ENCODE measurements around the gene WDR82. TPM values are rescaled to one million over a fixed set of nuclear protein-coding genes. Genes with fewer than 3 reads are reported as not detected.

The WDR82 gene
- total and polyA plus RNA-seq, 4 donors = 27.9 to 72.4 (median 44.9) TPM

DNA sequence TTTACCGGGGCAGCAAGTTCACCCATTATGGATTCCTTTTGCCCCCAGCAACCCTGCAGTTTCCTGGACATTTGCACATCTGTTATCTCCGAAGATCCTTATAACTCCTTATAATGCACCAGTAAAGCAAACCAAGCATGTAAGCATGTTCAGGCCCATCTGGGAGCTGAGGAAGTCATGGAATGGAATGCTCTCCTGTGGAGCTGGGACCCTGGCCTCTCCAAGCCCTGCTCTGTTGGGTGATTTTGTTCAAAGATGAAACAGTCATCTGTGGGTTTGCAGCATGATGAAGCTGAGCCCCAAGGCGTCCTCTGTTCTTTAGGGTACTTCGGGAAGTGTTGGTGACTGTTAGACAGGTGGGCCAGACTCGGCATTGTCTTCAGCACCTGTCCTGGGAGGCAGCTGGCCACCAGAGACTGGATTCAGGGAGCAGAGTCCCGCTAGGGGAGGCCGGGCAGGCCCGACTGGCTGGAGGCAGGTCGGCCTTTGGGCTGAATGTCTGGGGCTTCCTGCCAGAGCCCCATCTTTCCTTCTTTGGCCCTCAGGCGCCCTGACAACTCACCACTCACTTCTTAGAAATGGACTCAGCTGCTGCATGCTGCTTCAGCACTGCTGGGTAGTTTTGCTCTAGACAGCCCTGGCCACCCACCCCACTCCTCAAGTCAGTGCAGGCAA, 41.6 kb upstream of the WDR82 start:
- Histone ChIP-seq H3K36me3 (ENCODE audit: control insufficient read depth in 1 of 2, insufficient read depth in 2 of 2, low read length in 1 of 2) (no peaks in the 10 kb centered on the region), H3K4me1 (ENCODE audit: control insufficient read depth in 1 of 2, insufficient read depth in 2 of 2, low read length in 2 of 2) (no peaks in the 10 kb centered on the region), H3K27ac (ENCODE audit: low read depth in 1 of 2, low read length in 2 of 2) (no peak overlapping the region), H3K9me3 (ENCODE audit: control insufficient read depth, low read length) (no peaks in the 10 kb centered on the region), H3K27me3 (ENCODE audit: control insufficient read depth in 1 of 2, insufficient read depth in 2 of 2, low read length in 1 of 2) (no peaks in the 10 kb centered on the region), H3K4me3 (ENCODE audit: low read length in 2 of 2) (no peak overlapping the region)
- 89 to 90% methylated on average over 10 of the region's 10 CpGs for WGBS, 2 donors
- ATAC-seq (ENCODE audit: low FRiP score) (no peak), DNase-seq (no peak)
- intact Hi-C loops (cut with DNase I) = no loop called here

DNA sequence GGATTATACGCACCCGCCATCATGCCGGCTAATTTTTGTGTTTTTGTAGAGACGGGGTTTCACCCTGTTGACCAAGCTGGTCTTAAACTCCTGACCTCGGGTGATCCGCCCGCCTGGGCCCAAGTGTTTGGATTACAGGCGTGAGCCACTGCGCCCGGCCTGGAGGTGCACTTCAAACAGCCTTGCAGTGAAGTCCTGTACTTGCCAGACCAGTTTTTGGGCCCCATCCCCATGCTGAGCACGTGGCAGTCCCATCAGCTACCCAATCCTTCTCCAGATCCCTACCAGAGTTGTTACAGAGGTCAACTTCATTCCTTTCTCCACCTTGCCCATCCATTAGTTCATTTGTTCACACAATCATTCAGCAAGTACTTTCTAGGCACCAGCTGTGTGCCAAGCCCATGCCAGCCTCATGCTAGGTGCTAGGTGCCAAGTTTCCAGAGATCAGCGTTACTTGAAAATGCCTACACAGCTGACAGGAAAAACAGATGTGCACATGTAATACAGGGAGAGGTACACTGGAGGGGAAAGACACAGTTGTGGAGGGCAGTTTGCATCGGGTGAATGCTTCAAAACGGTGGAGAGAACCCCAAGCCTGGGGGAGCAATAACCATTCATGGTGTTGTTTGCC, 39.9 kb upstream of the WDR82 start:
- DNase-seq = no peak
- ATAC-seq (ENCODE audit: low FRiP score) = no peak
- no peaks in the 10 kb centered on the region for H3K36me3 ChIP-seq (ENCODE audit: control insufficient read depth in 1 of 2, insufficient read depth in 2 of 2, low read length in 1 of 2)
- 67 to 72% methylated on average over 14 of the region's 14 CpGs for WGBS, 2 donors
- no peaks in the 10 kb centered on the region for H3K4me1 ChIP-seq (ENCODE audit: control insufficient read depth in 1 of 2, insufficient read depth in 2 of 2, low read length in 2 of 2)
- H3K27me3 ChIP-seq (ENCODE audit: control insufficient read depth in 1 of 2, insufficient read depth in 2 of 2, low read length in 1 of 2) = no peaks in the 10 kb centered on the region
- H3K4me3 ChIP-seq (ENCODE audit: low read length in 2 of 2) = no peak overlapping the region
- no peak overlapping the region for H3K27ac ChIP-seq (ENCODE audit: low read depth in 1 of 2, low read length in 2 of 2)
- intact Hi-C loops (cut with DNase I) = no loop called here
- no peaks in the 10 kb centered on the region for H3K9me3 ChIP-seq (ENCODE audit: control insufficient read depth, low read length)

DNA sequence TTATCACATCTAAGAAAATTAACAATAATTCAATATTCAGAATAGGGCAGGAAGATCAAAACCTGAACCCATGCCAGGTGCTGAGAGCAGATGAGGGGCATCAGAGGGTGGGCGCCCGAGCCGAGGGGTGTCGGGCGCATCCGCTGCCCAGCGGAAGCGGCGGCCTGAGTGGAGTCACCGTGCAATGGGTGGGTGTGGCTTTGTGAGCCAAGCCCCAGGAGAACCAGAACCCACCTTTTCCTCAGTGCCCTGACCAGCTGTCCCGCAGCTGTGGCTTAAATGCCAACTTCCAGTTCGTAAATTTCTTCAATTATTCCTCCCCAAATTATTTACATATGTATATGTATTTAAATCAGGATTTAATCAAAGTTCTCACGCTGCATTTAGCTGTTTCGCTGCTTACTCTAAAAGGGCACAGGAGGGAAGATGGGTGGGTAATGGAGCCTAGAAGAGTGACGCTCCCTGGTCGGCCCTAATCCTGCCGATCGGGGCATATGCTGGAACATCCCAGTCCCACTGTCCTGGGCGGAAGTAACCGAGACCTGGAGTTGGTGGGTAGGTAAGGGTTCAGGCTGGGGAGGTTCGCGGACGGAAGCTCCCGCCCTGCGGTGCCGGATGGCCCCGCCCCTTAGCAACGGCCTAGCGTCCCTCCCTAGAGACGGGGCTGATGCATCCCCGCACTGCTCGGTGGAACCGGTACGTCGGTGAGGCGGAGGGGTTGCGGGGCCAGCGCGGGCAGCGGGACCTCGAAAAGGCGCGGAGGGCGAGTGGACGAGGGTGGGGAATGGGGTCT, 39.0 kb upstream of the WDR82 start:
- Histone ChIP-seq H3K27me3 (ENCODE audit: control insufficient read depth in 1 of 2, insufficient read depth in 2 of 2, low read length in 1 of 2) (no peaks in the 10 kb centered on the region), H3K36me3 (ENCODE audit: control insufficient read depth in 1 of 2, insufficient read depth in 2 of 2, low read length in 1 of 2) (no peaks in the 10 kb centered on the region), H3K9me3 (ENCODE audit: control insufficient read depth, low read length) (no peaks in the 10 kb centered on the region), H3K27ac (ENCODE audit: low read depth in 1 of 2, low read length in 2 of 2) (no peak overlapping the region), H3K4me3 (ENCODE audit: low read length in 2 of 2) (no peak overlapping the region), H3K4me1 (ENCODE audit: control insufficient read depth in 1 of 2, insufficient read depth in 2 of 2, low read length in 2 of 2) (no peaks in the 10 kb centered on the region)
- DNase-seq = peak; percentile 65 to 91
- peak; percentile 78 for ATAC-seq (ENCODE audit: low FRiP score)
- intact Hi-C loops (cut with DNase I) = no loop called here
- 10 to 13% methylated on average over 45 of the region's 45 CpGs for WGBS, 2 donors

DNA sequence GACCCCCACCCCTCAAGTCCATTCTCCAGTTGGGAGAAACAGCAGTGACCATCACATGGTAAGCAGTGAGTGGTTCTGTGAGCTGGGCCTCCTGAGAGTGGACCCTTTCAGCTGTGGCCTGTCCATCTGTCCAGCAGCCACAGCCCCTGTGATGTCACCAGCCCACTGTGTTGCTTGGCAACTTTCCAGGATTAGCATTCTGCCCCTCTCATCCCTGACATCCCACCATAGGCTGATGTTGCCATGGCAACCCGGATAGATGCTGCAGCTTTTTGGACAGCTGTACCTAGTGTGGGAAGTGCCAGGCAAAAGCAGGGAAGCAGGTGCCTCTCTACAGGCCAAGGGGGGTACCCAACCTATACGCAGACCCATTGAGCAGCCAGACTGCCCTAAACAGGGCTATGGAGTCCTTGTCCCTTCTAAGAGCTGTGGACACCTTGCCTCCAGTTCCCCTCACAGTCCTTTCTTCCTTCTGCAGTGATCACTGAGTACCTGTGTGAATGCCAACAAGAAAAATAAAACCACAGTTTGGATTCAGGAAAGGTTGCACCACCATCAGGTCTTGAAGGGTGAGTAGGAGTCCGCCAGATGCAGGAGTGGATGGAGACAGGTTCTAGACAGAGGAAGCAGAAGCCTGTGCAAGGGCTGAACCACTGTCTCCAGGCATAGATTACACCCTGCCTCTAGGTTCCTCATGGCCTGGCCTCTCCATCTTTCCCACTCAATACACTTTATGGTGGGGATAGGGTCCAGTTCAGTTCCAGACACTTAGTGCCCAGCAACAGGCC, 37.7 kb upstream of the WDR82 start, which contains the start of gene DNAH1:
Gene DNAH1, plus strand, starts transcription at position 343 of the 788 bp plus-strand sequence. CDS start 6,124 bp downstream, outside the sequence.
- intact Hi-C loops (cut with DNase I) = no loop called here
- no peaks in the 10 kb centered on the region for H3K27me3 ChIP-seq (ENCODE audit: control insufficient read depth in 1 of 2, insufficient read depth in 2 of 2, low read length in 1 of 2)
- H3K9me3 ChIP-seq (ENCODE audit: control insufficient read depth, low read length) = no peaks in the 10 kb centered on the region
- WGBS, 2 donors = 87 to 92% methylated on average over 3 of the region's 3 CpGs
- H3K4me1 ChIP-seq (ENCODE audit: control insufficient read depth in 1 of 2, insufficient read depth in 2 of 2, low read length in 2 of 2) = no peaks in the 10 kb centered on the region
- no peak within 1 kb of the TSS for H3K4me3 ChIP-seq (ENCODE audit: low read length in 2 of 2)
- ATAC-seq (ENCODE audit: low FRiP score) = no peak
- peak in 1 of 2 donors; percentile 17 for DNase-seq
- H3K36me3 ChIP-seq (ENCODE audit: control insufficient read depth in 1 of 2, insufficient read depth in 2 of 2, low read length in 1 of 2) = no peaks in the 10 kb centered on the region
- H3K27ac ChIP-seq (ENCODE audit: low read depth in 1 of 2, low read length in 2 of 2) = no peak within 1 kb of the TSS

DNA sequence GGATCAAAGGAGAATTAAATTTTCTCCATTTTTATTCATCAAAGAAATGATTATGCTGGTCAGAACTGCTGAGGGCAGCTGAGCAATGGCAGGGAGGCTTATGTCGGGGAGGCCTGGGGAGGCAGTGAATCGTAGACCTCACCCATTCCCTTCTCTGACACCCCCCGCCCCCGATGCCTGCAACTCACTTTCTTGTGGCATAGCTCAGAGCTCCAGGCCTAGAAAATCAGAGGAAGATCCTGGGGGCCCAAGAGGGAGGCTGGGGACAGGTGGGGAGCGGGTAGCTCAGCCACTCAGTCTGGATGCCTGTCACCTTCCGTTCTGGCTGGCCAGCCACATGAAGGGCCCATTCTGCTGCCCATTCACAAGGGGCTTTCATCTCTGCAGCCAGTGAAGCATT, 36.6 kb upstream of the WDR82 start:
- Histone ChIP-seq H3K4me1 (ENCODE audit: control insufficient read depth in 1 of 2, insufficient read depth in 2 of 2, low read length in 2 of 2) (no peaks in the 10 kb centered on the region), H3K27me3 (ENCODE audit: control insufficient read depth in 1 of 2, insufficient read depth in 2 of 2, low read length in 1 of 2) (no peaks in the 10 kb centered on the region), H3K27ac (ENCODE audit: low read depth in 1 of 2, low read length in 2 of 2) (no peak overlapping the region), H3K9me3 (ENCODE audit: control insufficient read depth, low read length) (no peaks in the 10 kb centered on the region), H3K4me3 (ENCODE audit: low read length in 2 of 2) (no peak overlapping the region), H3K36me3 (ENCODE audit: control insufficient read depth in 1 of 2, insufficient read depth in 2 of 2, low read length in 1 of 2) (no peaks in the 10 kb centered on the region)
- intact Hi-C loops (cut with DNase I) = no loop called here
- DNase-seq = no peak
- WGBS, 2 donors = 93 to 96% methylated on average over 6 of the region's 6 CpGs
- no peak for ATAC-seq (ENCODE audit: low FRiP score)

DNA sequence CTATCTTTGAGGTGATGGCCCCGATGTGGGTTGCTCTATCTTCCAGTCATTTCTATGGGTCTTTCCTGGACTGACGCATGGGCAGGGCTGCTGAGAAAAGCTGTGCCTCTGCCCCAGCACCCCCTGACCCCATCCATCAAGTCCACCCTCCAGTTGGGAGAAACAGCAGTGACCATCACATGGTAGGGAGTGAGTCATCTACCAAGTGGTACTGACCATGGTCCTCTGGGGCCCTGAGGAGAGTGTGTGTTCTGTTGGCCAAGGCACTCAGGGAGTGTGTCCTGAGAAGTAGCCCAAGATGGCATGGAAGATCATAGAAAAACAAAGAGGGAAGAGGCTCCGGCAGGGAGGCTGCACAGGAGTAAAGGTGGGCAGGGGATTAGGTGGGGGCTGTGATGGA, 36.0 kb upstream of the WDR82 start:
- intact Hi-C loops (cut with DNase I) = no loop called here
- WGBS, 2 donors = 95 to 98% methylated on average over 3 of the region's 3 CpGs
- Histone ChIP-seq H3K36me3 (ENCODE audit: control insufficient read depth in 1 of 2, insufficient read depth in 2 of 2, low read length in 1 of 2) (no peaks in the 10 kb centered on the region), H3K4me3 (ENCODE audit: low read length in 2 of 2) (no peak overlapping the region), H3K27me3 (ENCODE audit: control insufficient read depth in 1 of 2, insufficient read depth in 2 of 2, low read length in 1 of 2) (no peaks in the 10 kb centered on the region), H3K4me1 (ENCODE audit: control insufficient read depth in 1 of 2, insufficient read depth in 2 of 2, low read length in 2 of 2) (no peaks in the 10 kb centered on the region), H3K27ac (ENCODE audit: low read depth in 1 of 2, low read length in 2 of 2) (no peak overlapping the region), H3K9me3 (ENCODE audit: control insufficient read depth, low read length) (no peaks in the 10 kb centered on the region)
- ATAC-seq (ENCODE audit: low FRiP score) (no peak), DNase-seq (no peak)

DNA sequence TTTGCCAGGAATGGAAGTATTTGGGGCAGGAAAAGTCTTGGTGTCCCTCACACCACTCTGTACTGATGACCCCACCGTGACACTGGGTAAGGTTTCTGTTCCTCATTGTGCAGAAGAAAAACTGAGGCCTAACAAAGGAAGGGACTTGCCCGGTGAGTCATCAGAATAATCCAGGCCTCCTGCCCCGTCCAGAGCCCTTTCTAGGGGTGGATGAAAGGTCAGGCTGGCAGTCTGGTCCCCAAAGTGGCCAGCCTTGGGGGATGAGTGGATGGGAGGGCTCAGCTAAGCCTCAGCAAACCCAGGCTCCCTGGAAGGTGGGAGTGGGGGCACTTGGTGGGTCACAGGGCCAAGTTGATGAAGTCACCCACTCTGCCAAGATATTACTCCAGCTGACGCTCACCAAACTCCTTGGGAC, 35.3 kb upstream of the WDR82 start:
- 65 to 73% methylated on average over 4 of the region's 4 CpGs for WGBS, 2 donors
- H3K27ac ChIP-seq (ENCODE audit: low read depth in 1 of 2, low read length in 2 of 2) = no peak overlapping the region

DNA sequence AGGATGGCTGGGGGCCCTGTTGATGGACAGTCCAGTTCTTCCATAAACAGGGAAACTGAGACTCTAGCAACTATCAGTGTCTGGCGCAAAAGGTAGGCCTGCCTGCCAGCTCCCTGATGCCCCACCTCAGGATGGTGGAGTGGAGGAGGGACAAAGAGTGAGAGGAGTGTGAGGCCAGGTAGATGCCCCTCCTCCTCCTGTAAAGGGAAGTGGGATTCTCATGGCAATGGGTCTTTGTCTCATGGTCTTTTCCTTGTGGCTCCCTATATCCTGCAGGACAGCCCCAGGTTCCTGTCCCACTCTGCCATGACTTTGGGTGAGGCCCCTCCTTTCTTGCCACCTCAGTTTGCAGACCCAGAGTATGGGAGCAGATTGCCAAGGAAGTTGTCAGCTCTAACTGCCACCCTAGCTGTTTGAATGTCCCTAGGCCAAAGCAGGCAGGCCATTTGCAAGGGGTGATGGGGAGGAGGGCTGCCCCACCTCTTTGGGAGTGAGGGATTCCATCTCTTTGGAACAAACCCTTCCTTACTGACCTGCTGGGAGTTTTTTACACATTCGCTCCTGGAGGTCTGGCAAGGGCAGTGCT, 34.8 kb upstream of the WDR82 start:
- intact Hi-C loops (cut with DNase I) = no loop called here
- H3K36me3 ChIP-seq (ENCODE audit: control insufficient read depth in 1 of 2, insufficient read depth in 2 of 2, low read length in 1 of 2) = no peaks in the 10 kb centered on the region
- H3K4me3 ChIP-seq (ENCODE audit: low read length in 2 of 2) = no peak overlapping the region
- no peaks in the 10 kb centered on the region for H3K27me3 ChIP-seq (ENCODE audit: control insufficient read depth in 1 of 2, insufficient read depth in 2 of 2, low read length in 1 of 2)
- no peaks in the 10 kb centered on the region for H3K9me3 ChIP-seq (ENCODE audit: control insufficient read depth, low read length)
- no peak for ATAC-seq (ENCODE audit: low FRiP score)
- H3K4me1 ChIP-seq (ENCODE audit: control insufficient read depth in 1 of 2, insufficient read depth in 2 of 2, low read length in 2 of 2) = no peaks in the 10 kb centered on the region
- no peak overlapping the region for H3K27ac ChIP-seq (ENCODE audit: low read depth in 1 of 2, low read length in 2 of 2)
- 87 to 94% methylated on average over 2 of the region's 2 CpGs for WGBS, 2 donors
- no peak for DNase-seq

More for the DNA sequence above, 35.3 kb upstream of the WDR82 start:
- H3K4me3 ChIP-seq (ENCODE audit: low read length in 2 of 2) = no peak overlapping the region
- no peaks in the 10 kb centered on the region for H3K9me3 ChIP-seq (ENCODE audit: control insufficient read depth, low read length)
- no peaks in the 10 kb centered on the region for H3K4me1 ChIP-seq (ENCODE audit: control insufficient read depth in 1 of 2, insufficient read depth in 2 of 2, low read length in 2 of 2)
- H3K36me3 ChIP-seq (ENCODE audit: control insufficient read depth in 1 of 2, insufficient read depth in 2 of 2, low read length in 1 of 2) = no peaks in the 10 kb centered on the region
- H3K27me3 ChIP-seq (ENCODE audit: control insufficient read depth in 1 of 2, insufficient read depth in 2 of 2, low read length in 1 of 2) = no peaks in the 10 kb centered on the region
- ATAC-seq (ENCODE audit: low FRiP score) (no peak), DNase-seq (peak in 1 of 2 donors; percentile 74)
- intact Hi-C loops (cut with DNase I) = no loop called here
